ENCODE data around the gene GPR39.

The GPR39 gene

GRCh38 chr2:132604561-132604960 lies 188.0 kb downstream of the GPR39 start:
- no peak for DNase-seq (ENCODE audit: low read depth, low spot score)

GRCh38 chr2:132605236-132606180 lies 188.9 kb downstream of the GPR39 start:
- no peak for DNase-seq (ENCODE audit: low read depth, low spot score)

GRCh38 chr2:132606649-132607048 lies 190.0 kb downstream of the GPR39 start:
- no peak for DNase-seq (ENCODE audit: low read depth, low spot score)

GRCh38 chr2:132607426-132608090 lies 191.0 kb downstream of the GPR39 start:
- DNase-seq (ENCODE audit: low read depth, low spot score), result no peak

GRCh38 chr2:132608311-132608710 lies 191.7 kb downstream of the GPR39 start:
- no peak for DNase-seq (ENCODE audit: low read depth, low spot score)

GRCh38 chr2:132609101-132609890 lies 192.7 kb downstream of the GPR39 start:
- no peak for DNase-seq (ENCODE audit: low read depth, low spot score)

GRCh38 chr2:132611719-132612118 lies 195.1 kb downstream of the GPR39 start:
- no peak for DNase-seq (ENCODE audit: low read depth, low spot score)

- DNase-seq (ENCODE audit: low read depth, low spot score), result no peak
Measured at GRCh38 chr2:132615329-132616085, 198.9 kb downstream of the GPR39 start.

GRCh38 chr2:132617989-132618388 lies 201.4 kb downstream of the GPR39 start:
- DNase-seq (ENCODE audit: low read depth, low spot score), result no peak

GRCh38 chr2:132618734-132619133 lies 202.1 kb downstream of the GPR39 start:
- no peak for DNase-seq (ENCODE audit: low read depth, low spot score)

- no peak for DNase-seq (ENCODE audit: low read depth, low spot score)
Measured at GRCh38 chr2:132620115-132620514, 203.5 kb downstream of the GPR39 start.

- DNase-seq (ENCODE audit: low read depth, low spot score), result no peak
Measured at GRCh38 chr2:132621131-132621875, 204.7 kb downstream of the GPR39 start.

GRCh38 chr2:132623096-132623839 lies 206.7 kb downstream of the GPR39 start:
- DNase-seq (ENCODE audit: low read depth, low spot score), result no peak

GRCh38 chr2:132627536-132627935 lies 210.9 kb downstream of the GPR39 start:
- DNase-seq (ENCODE audit: low read depth, low spot score), result no peak

- no peak for DNase-seq (ENCODE audit: low read depth, low spot score)
Measured at GRCh38 chr2:132632000-132632649, 215.5 kb downstream of the GPR39 start.

GRCh38 chr2:132633635-132634034 lies 217.0 kb downstream of the GPR39 start:
- no peak for DNase-seq (ENCODE audit: low read depth, low spot score)

- DNase-seq (ENCODE audit: low read depth, low spot score), result no peak
Measured at GRCh38 chr2:132636346-132636745, 219.7 kb downstream of the GPR39 start.

- no peak for DNase-seq (ENCODE audit: low read depth, low spot score)
Measured at GRCh38 chr2:132638313-132639040, 221.9 kb downstream of the GPR39 start.

- no peak for DNase-seq (ENCODE audit: low read depth, low spot score)
Measured at GRCh38 chr2:132640116-132640515, 223.5 kb downstream of the GPR39 start.
